AG10803 (cell line): Measurements from ENCODE around the gene STAT5A.
A peak's percentile ranks its signal among the peaks of the same experiment; 100 is the strongest.

Source experiments
- DNase-seq: peaks from one replicate; pipeline ENCODE4 v3.0.0; 2010; ENCODE audit warnings: low read depth
- H3K4me3 ChIP-seq: 2 replicates; pipeline ENCODE4 v1.5.1; 2011; ENCODE audit warnings: mild to moderate bottlenecking, low read length, control low read depth
- TF ChIP-seq, protein P1 (sequence below): conservative IDR thresholded peaks from 2 replicates; pipeline ENCODE4 v1.5.1; 2011; ENCODE audit warnings: mild to moderate bottlenecking, low read length, control low read depth, inconsistent platforms

Gene STAT5A

DNA sequence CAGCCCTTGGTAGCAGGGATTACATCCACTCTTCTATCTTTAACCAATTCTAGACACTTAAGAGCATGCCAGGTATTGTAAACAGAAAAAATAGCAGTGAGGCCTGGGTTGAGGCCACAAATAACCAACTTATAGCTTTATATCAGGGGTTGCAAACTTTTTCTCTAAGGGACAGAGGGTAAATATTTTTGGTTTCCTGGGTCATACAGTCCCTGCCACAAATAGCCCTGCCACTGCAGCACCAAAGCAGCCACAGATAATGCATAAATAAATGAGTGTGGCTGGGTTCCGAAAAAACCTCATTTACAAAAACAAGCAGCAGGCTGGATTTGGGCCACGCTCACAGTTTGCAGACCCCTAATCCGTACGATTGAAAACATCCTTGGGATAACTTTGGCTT, 53.3 kb downstream of the STAT5A start:
- H3K4me3 ChIP-seq: no peak overlapping the region
- DNase-seq: no peak
- TF ChIP-seq, protein P1, sequence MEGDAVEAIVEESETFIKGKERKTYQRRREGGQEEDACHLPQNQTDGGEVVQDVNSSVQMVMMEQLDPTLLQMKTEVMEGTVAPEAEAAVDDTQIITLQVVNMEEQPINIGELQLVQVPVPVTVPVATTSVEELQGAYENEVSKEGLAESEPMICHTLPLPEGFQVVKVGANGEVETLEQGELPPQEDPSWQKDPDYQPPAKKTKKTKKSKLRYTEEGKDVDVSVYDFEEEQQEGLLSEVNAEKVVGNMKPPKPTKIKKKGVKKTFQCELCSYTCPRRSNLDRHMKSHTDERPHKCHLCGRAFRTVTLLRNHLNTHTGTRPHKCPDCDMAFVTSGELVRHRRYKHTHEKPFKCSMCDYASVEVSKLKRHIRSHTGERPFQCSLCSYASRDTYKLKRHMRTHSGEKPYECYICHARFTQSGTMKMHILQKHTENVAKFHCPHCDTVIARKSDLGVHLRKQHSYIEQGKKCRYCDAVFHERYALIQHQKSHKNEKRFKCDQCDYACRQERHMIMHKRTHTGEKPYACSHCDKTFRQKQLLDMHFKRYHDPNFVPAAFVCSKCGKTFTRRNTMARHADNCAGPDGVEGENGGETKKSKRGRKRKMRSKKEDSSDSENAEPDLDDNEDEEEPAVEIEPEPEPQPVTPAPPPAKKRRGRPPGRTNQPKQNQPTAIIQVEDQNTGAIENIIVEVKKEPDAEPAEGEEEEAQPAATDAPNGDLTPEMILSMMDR: no peak

DNA sequence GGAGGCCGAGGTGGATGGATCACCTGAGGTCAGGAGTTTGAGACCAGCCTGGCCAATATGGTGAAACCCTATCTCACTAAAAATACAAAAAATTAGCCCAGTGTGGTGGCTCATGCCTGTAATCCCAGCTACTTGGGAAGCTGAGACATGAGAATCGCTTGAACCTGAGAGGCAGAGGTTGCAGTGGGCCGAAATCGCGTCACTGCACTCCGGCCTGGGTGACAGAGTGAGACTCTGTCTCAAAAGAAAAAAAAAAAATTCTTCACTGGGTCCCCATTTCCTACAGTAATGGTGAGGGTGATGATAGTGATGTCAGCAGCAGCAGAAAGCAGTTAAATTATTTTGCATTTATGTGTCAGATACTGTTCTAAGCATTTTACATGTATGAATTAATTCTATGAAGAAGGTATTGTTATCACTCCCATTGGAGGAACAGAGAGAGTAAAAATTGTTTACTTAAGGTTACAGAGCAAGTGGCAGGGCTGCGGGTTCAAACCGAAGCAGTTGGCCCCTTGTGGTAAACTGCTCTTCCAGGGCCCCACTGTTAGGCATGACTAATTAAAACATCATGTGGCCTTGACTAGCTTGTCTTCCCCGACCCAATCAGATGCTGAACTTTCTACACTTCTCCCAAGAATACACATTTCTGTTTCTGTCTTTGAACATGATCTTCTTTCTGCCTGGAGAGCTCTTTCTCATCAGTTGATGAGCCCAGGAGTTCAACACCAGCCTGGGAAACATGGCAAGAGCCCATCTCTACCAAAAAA, 54.1 kb downstream of the STAT5A start:
- TF ChIP-seq, protein P1: no peak
- no peak overlapping the region for H3K4me3 ChIP-seq
- peak; percentile 55 for DNase-seq

DNA sequence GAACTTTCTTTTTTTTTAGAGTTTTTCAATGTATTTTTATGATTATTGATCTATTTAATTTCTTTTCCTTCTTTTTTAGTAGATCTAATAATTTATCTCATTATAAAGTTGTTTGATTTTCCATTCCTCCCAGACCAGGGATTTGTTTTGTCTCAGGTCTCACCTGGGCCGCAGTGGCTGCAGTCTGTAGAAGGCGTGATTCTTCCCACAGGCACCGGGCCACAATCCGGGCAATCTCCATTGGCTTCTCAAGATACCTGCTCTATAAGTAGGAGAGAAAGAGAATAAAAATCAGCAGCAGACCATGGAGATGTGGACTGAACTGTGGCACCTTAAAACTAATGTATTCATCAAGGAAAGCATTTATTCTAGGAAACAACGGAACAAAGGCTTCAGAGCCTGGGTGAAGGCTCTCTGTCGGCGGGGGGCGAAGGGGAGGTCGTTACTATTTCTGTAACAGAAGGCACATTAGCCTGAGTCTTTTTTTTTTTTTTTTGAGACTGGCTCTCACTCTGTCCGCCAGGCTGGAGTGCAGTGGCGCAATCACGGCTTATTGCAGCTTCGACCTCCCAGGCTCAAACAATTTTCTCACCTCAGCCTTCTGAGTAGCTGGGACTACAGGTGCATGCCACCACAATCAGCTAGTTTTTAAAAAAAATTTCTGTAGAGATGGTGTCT, 57.2 kb downstream of the STAT5A start:
- no peak overlapping the region for H3K4me3 ChIP-seq
- no peak for DNase-seq
- TF ChIP-seq, protein P1: no peak

DNA sequence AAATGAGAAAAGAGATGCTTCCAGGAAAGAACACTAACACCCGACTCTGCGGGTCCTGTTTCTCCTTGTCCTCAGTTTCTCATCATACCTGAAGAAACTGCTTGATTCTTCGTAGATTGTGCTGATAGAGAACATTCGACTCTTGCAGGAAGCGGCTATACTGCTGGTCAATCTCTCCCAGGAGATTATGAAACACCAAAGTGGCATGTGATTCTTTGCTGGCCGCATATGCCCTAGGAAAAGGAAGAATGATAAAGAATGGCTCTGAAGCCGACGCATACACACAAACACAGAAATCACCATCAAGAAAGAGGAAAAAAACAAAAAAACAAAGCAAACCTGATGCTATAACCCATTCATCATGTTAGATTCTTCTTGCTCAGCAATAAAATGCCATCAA, 58.2 kb downstream of the STAT5A start:
- TF ChIP-seq, protein P1: no peak

DNA sequence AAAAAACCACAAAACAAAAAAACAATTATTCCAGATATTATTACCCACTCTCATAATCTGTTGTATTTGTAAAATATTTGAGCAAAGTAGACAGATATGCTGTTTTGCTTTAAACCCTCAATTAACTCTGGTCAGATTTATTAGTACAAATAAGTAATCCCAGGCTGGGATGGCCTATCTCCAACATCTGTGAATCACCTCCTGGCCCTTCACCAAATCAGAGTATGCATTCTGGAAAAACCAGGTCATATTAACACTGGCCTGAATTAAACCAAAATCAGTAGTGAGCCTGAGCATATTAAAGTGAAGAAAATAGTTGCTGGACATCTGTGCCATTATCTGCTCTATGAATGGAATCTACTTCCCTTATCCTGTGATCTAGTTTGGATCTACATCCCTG, 58.9 kb downstream of the STAT5A start:
- TF ChIP-seq, protein P1: no peak
- no peak overlapping the region for H3K4me3 ChIP-seq
- peak; percentile 88 for DNase-seq

More for the DNA sequence above, 58.2 kb downstream of the STAT5A start:
- H3K4me3 ChIP-seq: no peak overlapping the region
- DNase-seq: no peak

DNA sequence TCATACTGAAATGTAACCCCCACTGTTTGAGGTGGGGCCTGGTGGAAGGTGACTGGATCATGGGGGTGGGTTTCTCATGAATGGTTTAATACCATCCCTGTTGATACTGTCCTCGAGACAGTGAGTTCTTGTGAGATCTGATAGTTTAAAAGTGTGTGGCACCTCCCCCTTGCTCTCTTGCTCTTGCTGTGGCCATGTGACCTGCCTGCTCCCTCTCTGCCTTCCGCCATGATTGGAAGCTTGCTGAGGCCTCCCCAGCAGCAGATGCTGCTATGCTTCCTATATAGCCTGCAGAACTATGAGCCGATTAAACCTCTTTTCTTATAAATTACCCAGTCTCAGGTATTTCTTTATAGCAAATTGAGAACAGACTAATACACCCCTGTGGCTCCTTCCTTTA, 59.3 kb downstream of the STAT5A start:
- TF ChIP-seq, protein P1: no peak
- no peak overlapping the region for H3K4me3 ChIP-seq
- no peak for DNase-seq

DNA sequence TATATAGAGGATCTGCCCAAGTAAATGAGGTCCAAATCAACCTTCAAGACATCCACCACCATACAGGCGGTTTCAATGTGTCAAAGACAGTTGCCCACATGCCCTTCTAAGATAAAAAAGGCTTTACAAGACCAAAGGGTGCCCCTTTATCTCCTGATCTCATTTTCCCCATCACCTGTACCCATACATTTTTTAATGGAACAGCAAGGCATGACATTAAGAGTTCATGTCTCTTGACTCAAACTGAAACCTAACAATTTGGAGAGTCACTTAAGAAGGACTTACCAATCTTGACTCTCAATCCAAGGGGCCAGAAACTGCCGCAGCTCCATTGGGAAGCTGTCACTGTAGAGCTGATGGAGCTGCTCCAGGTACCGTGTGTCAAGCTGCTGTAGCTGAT, 59.8 kb downstream of the STAT5A start:
- TF ChIP-seq, protein P1: no peak
- no peak overlapping the region for H3K4me3 ChIP-seq
- no peak for DNase-seq
